Breast epithelium (tissue), 3 donors: Measurements from ENCODE around the gene PEAK1.

Experiments
- POLR2AphosphoS5 ChIP-seq, 3 donors: sonication (generic); formaldehyde crosslinking; IDR thresholded peaks; one replicate each; pipeline ENCODE4 v1.6.1; 2017; ENCODE audit warnings: antibody characterized with exemption in 3 of 3
- TF ChIP-seq, protein P1 (sequence below), 3 donors: fragments of 450-650 bp; IDR thresholded peaks; one replicate each; pipeline ENCODE4 v1.5.1; 2016 to 2017; ENCODE audit warnings: antibody characterized with exemption in 3 of 3, mild to moderate bottlenecking in 3 of 3, moderate library complexity in 3 of 3

DNA sequence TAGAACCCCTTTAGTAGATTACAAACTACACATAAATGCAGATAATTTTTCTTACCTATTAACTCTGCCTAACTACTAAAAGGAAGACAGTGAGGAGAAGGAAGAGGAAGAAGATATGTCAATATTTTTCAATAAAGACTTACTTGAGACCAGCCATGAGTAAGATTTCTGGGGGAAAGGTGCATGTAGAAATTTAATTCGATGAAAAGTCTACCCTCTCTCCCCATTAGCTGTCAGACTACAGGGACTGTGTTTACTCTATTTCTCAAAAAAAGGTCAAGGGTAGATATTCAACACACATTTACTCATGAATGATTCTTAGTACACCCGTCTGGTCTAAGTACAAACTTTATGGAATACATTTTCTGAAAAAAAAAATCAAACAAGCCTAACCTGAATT, 355.8 kb downstream of the PEAK1 start:
- TF ChIP-seq POLR2AphosphoS5 (IDR thresholded peaks at IDR 0.05), result no peak
- TF ChIP-seq, protein P1, sequence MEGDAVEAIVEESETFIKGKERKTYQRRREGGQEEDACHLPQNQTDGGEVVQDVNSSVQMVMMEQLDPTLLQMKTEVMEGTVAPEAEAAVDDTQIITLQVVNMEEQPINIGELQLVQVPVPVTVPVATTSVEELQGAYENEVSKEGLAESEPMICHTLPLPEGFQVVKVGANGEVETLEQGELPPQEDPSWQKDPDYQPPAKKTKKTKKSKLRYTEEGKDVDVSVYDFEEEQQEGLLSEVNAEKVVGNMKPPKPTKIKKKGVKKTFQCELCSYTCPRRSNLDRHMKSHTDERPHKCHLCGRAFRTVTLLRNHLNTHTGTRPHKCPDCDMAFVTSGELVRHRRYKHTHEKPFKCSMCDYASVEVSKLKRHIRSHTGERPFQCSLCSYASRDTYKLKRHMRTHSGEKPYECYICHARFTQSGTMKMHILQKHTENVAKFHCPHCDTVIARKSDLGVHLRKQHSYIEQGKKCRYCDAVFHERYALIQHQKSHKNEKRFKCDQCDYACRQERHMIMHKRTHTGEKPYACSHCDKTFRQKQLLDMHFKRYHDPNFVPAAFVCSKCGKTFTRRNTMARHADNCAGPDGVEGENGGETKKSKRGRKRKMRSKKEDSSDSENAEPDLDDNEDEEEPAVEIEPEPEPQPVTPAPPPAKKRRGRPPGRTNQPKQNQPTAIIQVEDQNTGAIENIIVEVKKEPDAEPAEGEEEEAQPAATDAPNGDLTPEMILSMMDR (IDR thresholded peaks at IDR 0.05), result no peak
